Femur (tissue), 1 donor: ENCODE measurements around the gene RCAN2.
"Not testable (repeated sequence)": the region's sequence is repeated elsewhere in the genome, so short reads cannot be mapped to it uniquely, and the experiment has no call there.

Source experiments
- DNase-seq: peaks from one replicate; pipeline ENCODE4 v3.0.0-alpha.2; 2017

RCAN2 gene

DNA sequence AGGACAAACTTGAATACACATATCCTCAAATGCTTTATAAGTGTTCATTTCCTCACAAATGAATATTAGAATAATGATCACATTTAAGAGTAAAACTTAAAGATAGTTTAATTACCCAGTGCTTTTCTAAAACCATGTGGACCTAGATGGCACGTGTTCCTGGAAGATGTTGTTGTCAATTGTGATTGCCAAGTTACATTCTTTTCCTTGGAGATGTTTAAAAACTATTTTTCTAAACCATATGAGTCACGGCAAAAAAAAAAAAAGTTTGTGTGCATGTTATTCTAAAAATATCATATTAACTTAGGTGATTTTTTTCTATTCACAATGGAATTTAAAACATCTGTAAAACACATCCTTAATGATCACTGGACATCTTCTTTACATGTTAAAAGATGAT, 51.1 kb downstream of the RCAN2 start:
- DNase-seq = no peak

DNA sequence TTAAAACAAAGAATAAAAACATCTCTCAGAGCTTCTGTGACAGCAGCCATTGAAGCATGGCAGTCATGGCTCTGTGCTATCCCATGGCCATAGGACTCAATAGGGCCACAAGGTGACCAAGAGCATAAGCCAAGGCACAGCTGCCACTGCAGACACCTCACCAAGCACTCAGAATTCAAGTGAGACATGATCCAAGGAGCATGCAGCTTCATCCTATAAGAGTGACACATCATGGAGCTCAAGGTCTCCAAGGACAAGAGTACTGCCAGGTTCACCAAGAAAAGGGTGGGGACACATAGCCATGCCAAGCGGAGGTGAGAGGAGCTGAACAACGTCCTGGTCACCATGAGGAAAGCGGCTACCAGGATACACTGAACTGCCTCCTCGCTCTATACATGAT, 53.0 kb downstream of the RCAN2 start:
- DNase-seq = no peak

DNA sequence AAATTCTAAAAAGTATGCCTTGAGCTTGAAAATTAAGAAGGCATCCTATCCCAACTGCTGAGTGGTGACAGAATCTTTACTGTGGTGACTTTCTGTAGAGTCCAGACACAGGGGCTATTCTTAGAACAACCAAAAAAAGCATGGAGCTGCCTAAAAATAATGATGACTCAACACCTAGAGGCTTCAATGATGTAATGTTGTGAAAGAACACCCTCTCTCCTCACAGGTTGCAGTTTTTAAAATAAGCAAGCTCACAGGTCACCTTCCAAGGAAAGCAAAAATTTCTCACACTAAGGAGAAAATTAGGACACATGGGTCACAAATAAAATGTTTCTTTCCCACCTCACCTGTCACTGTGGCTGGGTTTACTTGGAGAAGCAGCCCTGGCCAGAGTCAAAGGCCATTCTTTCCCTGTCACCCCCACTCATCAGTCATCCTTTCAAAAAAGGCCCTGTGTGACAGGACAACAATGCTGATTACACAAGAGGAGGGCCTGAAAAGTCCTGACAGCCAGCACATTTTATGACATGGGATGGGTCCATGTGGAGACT, 53.5 kb downstream of the RCAN2 start:
- no peak for DNase-seq

DNA sequence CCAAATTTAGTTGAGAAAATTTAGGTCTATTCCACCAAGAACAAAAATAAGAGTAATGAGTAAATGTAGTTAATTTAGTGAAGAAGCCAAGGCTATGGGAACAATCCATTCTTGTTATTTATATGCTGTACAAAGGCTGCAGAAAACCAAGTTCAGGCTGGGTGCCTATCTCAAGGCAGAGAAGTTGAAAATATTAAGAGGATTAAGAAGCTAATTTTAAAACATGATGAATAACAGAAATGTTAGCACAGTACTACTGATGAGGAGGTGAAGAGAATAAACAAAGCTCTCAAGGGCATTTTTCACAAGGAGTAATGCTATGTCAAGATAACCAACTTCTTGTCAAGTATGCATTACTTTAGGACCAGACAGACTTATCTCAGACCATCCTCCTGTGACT, 68.6 kb downstream of the RCAN2 start:
- no peak for DNase-seq

DNA sequence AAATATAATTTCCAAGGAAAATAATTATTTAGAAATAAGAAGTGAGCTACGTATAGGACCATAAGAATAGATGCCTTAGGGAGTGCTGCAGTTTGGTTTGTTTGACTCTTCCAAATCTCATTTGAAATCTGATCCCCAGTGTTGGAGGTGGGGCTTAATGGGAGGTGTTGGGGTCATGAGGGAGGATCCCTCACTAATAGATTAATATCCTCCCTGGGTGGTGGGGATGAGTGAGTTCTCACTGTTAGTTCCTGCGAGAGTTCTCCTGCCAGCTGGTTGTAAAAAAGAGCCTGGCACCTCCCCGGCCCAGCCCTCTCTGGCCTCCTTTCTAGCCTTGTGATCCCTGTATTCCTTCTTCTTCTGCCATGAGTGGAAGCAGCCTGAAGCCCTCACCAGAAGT, 69.3 kb downstream of the RCAN2 start:
- no peak for DNase-seq

DNA sequence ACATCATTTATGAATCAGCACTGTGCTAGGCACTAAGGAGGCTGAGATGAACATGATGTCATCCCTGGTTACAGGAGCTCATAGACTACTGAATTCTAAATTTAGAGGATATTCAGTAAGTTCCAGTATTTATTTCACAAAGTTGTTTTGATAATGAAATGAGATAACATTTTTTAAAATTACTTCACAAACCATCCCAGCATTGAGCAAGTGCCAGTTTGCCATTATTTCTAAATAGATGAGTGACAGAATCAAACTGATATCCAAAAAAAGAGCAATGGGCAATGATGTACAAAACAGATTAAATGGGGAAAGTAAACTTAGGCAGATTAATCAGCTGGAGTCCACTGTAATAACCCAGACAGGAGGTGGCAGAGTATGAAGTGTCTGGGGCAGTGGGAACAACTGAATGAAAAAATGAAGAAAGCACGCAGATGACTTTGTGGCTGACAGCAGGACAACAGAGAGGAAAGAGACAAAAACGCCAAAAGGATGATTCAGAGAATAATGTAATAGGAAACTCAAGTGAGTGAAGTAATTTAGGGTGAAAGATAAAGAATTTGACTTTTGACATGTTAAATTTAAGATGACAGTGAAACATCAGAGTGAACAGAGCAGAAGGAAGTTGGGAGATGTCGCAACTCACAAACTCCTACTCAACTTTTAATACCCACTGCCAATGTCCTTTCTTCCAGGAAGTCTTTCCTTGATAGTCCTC, 70.2 kb downstream of the RCAN2 start:
- no peak for DNase-seq

DNA sequence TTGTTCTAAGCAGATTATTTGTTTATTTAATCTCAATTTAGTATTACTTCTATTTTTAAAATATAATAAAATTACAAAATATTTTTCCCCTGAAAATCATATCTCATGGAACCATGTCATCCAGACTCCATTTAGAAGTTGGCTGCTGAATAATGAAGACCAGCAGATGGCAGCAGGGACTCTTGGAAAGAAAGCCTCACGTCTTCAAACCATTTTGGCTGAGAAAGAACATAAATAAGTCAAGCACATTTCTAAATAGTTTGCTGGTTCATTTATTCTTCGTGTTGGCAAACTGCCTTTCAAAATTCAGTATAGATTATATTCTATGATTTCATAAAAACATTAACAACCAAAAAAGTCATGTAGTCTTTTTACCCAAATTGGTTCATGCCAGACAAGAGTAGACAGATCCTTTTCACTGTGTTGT, 71.7 kb downstream of the RCAN2 start:
- peak; percentile 58 for DNase-seq

DNA sequence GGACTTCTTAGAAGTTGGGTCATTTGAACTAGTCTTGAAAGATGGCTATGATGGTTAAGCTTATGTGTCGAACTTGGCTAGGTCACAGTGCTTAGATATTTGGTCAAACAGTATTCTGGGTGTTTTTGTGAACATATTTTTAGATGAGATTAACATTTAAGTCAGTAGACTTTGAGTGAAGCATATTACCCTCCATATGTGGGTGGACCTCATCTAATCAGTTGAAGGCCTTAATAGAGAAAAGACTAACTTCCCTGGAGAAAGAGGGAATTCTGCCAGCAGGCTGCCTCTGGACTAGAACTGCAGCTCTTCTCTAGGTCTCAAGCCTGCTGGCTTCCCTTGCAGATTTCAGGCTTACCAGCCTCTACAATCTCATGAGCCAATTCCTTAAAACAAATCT, 76.9 kb downstream of the RCAN2 start:
- no peak for DNase-seq

DNA sequence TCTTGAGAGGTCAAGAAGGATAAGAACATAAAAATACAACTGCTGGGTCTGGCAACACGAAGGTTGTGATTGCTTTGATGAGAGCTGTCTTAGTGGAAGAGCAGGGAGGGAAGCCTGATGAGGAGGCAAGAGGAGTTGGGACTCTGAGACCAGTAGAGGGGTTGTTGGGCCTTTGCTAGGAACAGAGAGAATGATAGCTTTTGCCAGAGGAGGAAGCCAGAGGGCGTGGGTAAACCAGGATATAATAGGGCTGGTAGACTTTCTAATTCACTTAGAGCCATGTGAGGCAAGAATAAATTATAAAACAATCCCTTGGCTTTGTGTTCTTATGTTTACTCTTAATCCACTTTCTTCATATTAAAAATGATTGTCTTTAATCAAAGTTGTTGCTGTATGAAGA, 78.6 kb downstream of the RCAN2 start:
- no peak for DNase-seq

DNA sequence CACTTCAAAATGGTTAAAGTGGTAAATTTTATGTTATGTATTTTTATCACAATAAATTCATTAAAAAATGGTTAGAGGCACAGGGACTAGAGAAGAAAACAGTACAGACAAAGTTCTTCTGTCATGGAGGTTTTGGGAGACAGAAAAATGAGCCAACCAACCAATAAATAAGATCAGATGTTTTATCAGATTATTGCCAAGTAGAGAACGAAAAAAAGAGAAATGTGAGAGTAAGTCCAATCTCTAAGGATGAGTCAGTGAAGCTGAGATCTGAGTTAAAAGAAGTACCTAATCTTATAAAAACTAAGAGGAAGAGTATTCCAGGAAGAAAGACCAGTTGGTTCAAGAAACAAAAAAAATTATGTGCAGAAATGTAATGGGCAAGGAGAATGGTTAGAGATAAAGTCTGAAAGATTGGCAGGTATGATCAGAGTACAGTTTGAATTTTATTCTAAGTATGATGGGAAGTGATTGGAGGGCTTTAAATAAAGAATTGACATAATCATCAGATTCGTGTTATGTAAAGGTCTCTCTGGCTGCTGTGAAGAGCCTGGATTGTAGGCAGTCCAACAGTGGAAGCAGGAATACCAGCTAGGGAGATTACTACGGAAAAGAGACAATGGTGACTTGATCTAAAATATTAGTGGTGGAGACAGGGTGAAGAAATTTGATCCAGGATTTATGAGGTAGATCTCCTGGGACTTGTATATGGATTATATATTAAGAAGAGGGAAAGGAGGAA, 79.6 kb downstream of the RCAN2 start:
- DNase-seq = no peak

DNA sequence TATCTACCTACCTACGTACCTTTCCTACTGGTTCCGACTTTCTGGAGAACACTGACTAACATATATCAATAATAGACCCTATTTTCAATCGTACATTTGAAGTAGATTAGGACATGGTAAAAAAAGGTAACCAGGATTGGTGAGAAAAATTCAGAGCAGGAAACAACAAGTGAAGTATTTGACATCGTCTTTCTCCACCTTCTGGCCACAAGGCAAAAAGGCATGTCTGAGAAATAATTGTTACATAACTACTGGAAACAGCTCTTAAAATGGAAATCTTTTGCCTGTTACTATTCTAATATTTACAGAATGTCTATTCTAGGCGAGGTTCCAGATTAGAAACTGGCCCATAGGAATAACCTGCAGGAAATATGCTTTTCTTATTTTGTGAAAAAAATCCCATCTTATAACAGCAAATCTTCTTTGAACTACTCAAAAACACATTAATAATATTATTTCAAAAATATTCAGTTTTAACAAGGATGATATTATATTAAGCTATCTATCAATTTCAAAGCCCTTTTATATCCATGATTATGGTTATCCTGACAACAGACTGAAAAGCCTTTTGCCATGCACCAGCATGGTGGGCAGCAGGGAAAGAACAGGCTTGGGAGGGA, 80.8 kb downstream of the RCAN2 start:
- peak; percentile 26 for DNase-seq

DNA sequence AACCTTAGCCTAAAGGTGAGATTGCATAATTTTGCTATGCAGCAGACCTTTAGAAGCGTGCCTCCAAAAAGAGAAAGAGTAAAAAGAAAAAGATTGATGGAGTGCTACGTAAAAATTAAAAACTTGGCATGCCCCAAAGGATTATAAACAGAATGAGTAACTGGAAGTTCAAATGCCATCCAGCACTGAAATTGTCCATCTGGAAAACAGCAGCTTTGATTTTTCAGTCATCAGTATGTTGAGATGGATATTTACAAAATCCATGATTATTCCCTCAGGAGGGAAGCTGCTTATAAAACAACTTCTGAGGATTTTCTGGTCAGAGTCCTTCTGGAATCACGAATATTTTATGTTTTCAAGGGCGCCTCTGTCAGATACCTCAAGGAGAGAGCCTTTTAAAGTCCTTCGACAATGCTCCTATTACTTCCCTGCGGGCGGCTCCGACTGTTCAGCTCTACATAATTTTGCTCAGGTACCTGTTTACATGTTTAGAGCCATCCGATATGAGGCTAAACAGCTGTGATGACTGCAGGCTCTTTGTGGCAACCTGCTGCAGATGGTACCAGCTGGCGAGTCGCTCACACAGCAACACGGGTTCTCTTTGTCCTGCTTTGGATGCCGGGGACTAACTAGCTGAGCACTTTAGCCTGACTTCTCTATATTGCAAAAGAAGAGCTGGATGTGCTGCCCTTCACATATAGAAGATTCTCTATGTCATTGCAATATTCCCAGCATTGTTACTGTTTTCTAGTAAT, 83.3 kb downstream of the RCAN2 start:
- DNase-seq = peak; percentile 28

DNA sequence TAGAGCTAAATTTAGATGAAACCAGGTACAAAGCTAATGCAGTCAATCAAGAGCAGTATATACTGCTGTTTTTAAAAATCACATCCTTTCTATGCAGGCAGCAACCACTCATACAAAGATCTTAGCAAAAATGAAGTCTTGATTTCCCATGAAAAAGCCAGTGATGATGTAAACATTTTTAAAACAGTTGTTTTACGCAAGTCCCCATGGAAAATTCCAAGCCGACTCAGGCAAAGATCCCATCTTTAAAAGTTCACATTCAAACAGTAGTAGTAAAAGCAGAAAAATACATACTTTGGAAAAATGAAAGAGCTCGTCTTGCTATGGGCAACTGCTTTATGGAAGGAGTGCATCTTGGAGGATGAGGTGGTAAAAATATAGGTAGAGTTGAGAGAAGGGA, 84.0 kb downstream of the RCAN2 start:
- no peak for DNase-seq

DNA sequence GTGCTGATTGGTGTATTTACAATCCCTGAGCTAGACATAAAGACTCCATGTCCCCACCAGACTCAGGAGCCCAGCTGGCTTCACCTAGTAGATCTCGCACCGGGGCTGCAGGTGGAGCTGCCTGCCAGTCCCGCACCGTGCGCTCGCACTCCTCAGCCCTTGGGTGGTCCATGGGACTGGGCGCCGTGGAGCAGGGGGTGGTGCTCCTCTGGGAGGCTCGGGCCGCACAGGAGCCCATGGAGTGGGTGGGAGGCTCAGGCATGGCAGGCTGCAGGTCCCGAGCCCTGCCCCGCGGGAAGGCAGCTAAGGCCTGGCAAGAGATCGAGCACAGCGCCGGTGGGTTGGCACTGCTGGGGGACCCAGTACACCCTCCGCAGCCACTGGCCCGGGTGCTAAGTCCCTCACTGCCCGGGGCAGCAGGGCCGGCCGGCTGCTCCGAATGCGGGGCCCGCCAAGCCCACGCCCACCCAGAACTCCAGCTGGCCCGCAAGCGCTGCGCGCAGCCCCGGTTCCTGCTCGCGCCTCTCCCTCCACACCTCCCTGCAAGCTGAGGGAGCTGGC, 85.5 kb downstream of the RCAN2 start:
- DNase-seq = not testable (repeated sequence)

DNA sequence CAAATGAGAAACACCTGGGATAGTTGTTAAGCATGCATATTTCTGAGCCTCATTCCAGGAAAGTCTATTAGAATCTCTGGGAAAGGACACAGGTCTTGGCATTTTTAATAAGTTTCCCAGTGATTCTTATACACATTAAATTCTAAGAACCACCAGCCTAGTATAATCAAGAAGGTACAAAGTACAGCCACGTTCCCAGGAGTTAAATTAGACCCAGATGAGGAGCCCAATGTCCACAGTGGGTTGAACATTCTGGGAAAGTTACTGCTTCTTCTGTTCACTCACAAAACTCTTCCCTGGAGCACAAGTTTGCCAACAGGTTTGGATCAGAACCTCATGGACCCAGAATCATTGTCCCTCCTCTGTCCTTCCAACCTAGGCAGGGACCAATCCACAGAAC, 90.4 kb downstream of the RCAN2 start:
- DNase-seq = no peak

DNA sequence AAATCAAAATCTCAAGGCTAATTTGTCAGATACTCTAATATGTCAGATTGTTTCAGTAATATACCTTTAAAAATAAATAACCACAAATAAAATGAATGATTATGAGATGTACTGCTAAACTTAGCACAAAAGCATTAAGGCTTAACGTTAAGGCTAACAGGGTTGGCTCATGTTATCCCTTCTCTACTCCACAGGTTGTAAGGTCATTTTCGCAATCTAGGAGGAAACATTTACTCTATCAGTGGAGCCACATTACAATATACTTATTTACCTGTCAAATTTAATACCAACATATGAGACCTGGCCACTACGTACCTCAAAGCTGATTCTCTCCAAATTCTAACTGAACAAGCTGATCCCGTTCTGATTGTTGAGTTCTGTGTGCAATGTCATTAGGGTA, 95.7 kb downstream of the RCAN2 start:
- no peak for DNase-seq

DNA sequence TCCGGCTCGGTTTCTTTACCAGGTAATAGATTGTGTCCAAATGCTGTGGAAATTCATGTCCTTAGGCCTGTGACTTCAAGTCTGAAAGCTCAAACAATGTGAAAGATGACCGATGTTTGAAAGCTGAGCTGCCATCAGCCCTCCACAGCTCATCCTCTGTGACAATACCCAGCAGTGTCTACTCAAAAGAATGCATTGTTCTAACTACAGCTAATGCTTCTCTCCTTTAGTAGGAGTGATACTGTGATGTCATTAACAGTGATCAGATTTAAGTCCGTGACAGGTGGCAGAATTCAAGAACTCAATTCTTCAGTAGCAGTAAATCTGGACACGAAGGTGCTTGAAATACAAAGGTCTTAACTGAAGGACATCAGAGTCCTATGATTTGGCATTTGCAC, 97.3 kb downstream of the RCAN2 start:
- DNase-seq = no peak

DNA sequence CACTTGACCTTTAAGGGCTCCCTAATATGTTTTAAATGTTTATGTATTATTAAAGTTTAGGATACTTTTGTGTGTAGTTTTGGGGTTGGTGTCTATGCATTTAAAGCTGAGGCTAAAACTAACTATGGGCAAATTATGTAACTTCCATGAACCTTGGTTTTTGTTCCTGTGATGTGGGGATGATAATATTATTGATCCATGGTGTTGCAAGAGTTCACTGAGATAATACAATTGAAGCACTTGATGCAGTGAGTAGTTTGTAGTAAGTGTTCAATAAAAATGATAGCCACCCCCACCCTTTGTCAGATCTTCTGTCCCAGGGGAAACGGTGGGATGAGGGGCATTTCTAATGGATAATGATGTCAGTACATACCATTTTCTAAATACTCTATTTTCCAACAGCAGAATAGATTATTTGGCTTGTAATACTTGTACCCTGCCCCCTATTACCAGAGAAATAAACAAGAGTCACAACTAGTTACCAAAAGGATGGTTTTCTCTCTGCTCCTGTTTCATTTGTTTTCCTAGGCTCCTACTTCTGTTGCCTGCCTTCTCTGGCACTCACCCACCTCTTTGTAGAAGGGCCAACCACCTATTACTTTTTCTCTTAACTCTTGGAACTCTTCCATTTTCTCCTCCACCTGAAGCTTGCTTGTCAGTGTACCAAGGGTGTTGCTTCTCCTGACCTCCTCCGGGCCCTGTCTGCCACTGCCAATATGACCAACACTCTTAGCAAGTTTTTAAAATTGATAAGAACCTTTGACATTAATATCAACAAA, 97.9 kb downstream of the RCAN2 start:
- DNase-seq = no peak

DNA sequence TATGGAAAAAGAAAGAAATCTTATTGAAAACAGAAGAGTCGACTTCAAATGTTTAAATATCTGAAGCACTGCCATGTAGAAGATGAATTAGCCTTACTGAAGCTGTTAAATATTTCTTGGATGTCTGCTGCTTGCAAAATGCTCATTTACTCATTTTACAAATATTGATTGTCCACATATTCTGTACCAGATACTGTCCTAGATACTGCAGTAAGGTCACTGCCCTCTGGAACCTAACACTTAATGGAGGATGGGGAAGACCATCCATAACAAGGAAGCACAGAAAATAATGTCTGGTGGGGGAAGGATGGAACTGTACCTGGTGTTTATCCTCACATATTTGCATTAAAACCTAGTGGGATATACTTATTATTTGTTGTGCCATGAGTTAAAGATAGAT, 99.0 kb downstream of the RCAN2 start:
- DNase-seq = no peak

DNA sequence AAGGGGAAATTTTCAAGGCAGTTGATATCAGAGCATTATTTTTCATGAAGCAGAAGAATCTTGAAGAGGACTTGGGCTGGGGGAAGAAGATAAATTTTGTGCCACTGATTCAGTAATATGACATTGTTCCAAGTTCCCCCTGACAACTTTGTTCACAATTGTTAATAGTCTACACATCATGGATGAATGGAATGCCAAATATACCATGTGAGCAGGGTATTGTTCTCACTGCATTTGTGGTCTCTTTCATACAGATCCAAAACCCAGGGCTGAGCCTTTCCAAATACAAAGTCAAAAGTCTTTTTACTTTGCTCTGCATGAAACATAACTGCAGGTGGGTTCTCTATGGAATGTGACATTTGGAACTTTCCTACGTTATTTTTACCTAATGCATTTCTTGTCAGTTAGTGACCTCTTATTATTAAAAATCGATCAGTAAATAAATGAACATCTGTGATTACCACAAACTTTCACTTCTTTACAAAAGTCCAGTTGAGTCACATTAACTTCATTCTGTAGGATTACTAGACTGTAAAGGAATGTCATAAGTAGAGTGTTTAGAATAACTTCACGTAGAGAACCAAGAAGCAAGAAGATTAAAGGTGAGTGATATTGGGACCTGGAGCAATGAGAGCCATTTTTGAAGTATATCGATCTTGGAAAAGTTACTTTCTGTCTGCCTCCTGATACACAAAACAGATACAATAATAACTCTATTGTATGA, 100.9 kb downstream of the RCAN2 start:
- no peak for DNase-seq

DNA sequence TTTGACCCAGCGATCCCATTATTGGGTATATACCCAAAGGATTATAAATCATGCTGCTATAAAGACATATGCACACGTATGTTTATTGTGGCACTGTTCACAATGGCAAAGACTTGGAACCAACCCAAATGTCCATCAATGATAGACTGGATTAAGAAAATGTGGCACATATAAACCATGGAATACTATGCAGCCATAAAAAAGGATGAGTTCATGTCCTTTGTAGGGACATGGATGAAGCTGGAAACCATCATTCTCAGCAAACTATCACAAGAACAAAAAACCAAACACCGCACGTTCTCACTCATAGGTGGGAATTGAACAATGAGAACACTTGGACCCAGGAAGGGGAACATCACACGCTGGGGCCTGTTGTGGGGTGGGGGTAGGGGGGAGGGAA, 103.5 kb downstream of the RCAN2 start:
- not testable (repeated sequence) for DNase-seq
